ENCODE data around the gene SLK. TPM values are rescaled to one million over a fixed set of nuclear protein-coding genes. Genes with fewer than 3 reads are reported as not detected.

SLK gene
- total and polyA plus RNA-seq, 10 of the 15 experiments (the other 5 are each of a cell fraction or from before 2014, with no cell fraction given) = 2.5 to 24.2 (median 11.1) TPM

DNA sequence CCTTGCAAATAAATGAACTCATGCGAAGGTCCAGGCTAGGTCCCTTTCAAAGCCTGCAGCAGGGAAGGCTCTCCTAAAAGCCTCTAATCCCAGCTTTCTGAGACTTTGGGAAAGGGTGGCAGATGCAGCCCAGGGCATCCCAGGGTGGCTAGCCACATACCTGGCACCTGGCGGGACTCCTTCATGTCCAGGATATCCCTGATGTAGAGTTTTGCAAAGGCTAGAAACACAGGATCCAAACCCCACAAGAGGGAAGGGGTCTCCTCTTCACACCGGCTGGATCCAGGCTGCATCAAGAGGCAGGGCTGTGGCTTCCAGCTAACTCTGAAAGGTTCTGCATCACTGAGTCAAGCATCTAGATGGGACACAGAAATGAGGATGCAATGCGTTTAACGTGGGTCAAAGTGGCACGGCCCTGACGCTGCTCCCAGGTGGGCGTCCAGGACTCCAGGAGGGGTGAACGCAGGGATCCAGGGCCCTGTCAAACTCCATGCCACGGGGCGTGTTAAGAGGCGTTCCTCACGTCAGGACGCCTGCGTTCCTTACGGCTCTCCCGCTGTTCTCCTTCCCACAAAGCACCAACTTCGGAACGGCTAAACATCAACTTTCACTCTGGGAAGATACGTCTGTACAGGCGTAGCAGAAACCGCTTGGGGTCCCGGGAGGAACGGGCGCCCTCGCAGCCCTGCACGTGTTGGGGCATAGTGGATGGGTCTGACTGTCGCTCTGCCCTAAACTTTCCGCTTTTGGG, 49.5 kb upstream of the SLK start (continued):
- TF ChIP-seq SIX5 (IDR thresholded peaks at IDR 0.05; ENCODE audit: low read depth, low read length, severe bottlenecking) = no peak
- TF ChIP-seq, protein P1, sequence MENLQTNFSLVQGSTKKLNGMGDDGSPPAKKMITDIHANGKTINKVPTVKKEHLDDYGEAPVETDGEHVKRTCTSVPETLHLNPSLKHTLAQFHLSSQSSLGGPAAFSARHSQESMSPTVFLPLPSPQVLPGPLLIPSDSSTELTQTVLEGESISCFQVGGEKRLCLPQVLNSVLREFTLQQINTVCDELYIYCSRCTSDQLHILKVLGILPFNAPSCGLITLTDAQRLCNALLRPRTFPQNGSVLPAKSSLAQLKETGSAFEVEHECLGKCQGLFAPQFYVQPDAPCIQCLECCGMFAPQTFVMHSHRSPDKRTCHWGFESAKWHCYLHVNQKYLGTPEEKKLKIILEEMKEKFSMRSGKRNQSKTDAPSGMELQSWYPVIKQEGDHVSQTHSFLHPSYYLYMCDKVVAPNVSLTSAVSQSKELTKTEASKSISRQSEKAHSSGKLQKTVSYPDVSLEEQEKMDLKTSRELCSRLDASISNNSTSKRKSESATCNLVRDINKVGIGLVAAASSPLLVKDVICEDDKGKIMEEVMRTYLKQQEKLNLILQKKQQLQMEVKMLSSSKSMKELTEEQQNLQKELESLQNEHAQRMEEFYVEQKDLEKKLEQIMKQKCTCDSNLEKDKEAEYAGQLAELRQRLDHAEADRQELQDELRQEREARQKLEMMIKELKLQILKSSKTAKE (IDR thresholded peaks at IDR 0.05; ENCODE audit: low read depth, poor library complexity, severe bottlenecking) = no peak
- no peak for TF ChIP-seq RAD21 (IDR thresholded peaks at IDR 0.05; ENCODE audit: insufficient read depth, low read depth, low read length)
- no peak for TF ChIP-seq STAT1 (conservative IDR thresholded peaks at IDR 0.05)
- TF ChIP-seq TCF12 (IDR thresholded peaks at IDR 0.05; ENCODE audit: low read depth, low read length) = no peak
- no peak for TF ChIP-seq GABPA (IDR thresholded peaks at IDR 0.05; ENCODE audit: low read depth)
- TF ChIP-seq BRCA1 (IDR thresholded peaks at IDR 0.05; ENCODE audit: low read depth, low read length) = no peak
- TF ChIP-seq ZNF24 (IDR thresholded peaks at IDR 0.05) = 0 out of 2 replicates have a peak, but pooled peaks have one; percentile 38
- TF ChIP-seq, protein P2, sequence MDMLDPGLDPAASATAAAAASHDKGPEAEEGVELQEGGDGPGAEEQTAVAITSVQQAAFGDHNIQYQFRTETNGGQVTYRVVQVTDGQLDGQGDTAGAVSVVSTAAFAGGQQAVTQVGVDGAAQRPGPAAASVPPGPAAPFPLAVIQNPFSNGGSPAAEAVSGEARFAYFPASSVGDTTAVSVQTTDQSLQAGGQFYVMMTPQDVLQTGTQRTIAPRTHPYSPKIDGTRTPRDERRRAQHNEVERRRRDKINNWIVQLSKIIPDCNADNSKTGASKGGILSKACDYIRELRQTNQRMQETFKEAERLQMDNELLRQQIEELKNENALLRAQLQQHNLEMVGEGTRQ (IDR thresholded peaks at IDR 0.05; ENCODE audit: borderline replicate concordance, low read depth, low read length) = no peak
- TF ChIP-seq TCF3 (IDR thresholded peaks at IDR 0.05; ENCODE audit: borderline replicate concordance, insufficient read depth, low read depth, low read length) = no peak
- TF ChIP-seq, protein P3, sequence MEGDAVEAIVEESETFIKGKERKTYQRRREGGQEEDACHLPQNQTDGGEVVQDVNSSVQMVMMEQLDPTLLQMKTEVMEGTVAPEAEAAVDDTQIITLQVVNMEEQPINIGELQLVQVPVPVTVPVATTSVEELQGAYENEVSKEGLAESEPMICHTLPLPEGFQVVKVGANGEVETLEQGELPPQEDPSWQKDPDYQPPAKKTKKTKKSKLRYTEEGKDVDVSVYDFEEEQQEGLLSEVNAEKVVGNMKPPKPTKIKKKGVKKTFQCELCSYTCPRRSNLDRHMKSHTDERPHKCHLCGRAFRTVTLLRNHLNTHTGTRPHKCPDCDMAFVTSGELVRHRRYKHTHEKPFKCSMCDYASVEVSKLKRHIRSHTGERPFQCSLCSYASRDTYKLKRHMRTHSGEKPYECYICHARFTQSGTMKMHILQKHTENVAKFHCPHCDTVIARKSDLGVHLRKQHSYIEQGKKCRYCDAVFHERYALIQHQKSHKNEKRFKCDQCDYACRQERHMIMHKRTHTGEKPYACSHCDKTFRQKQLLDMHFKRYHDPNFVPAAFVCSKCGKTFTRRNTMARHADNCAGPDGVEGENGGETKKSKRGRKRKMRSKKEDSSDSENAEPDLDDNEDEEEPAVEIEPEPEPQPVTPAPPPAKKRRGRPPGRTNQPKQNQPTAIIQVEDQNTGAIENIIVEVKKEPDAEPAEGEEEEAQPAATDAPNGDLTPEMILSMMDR (IDR thresholded peaks at IDR 0.05 in 2 of 3, conservative IDR thresholded peaks at IDR 0.05 in 1 of 3; ENCODE audit: control insufficient read depth in 2 of 3, extremely low read depth in 1 of 3, insufficient read depth in 1 of 3, low read depth in 3 of 3, low read length in 3 of 3) = no peak
- no peak for TF ChIP-seq RAD51 (IDR thresholded peaks at IDR 0.05)
- TF ChIP-seq EZH2 (IDR thresholded peaks at IDR 0.05; ENCODE audit: borderline replicate concordance, control insufficient read depth, low read depth, low read length) = no peak
- peak; percentile 77; the same call in 1 of the 2 replicates for TF ChIP-seq ZNF207 (IDR thresholded peaks at IDR 0.05; ENCODE audit: borderline replicate concordance)
- TF ChIP-seq, protein P4, sequence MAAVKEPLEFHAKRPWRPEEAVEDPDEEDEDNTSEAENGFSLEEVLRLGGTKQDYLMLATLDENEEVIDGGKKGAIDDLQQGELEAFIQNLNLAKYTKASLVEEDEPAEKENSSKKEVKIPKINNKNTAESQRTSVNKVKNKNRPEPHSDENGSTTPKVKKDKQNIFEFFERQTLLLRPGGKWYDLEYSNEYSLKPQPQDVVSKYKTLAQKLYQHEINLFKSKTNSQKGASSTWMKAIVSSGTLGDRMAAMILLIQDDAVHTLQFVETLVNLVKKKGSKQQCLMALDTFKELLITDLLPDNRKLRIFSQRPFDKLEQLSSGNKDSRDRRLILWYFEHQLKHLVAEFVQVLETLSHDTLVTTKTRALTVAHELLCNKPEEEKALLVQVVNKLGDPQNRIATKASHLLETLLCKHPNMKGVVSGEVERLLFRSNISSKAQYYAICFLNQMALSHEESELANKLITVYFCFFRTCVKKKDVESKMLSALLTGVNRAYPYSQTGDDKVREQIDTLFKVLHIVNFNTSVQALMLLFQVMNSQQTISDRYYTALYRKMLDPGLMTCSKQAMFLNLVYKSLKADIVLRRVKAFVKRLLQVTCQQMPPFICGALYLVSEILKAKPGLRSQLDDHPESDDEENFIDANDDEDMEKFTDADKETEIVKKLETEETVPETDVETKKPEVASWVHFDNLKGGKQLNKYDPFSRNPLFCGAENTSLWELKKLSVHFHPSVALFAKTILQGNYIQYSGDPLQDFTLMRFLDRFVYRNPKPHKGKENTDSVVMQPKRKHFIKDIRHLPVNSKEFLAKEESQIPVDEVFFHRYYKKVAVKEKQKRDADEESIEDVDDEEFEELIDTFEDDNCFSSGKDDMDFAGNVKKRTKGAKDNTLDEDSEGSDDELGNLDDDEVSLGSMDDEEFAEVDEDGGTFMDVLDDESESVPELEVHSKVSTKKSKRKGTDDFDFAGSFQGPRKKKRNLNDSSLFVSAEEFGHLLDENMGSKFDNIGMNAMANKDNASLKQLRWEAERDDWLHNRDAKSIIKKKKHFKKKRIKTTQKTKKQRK (IDR thresholded peaks at IDR 0.05; ENCODE audit: low read depth, low read length) = no peak
- TF ChIP-seq FOXK2 (IDR thresholded peaks at IDR 0.05) = no peak
- no peak for TF ChIP-seq HDGF (IDR thresholded peaks at IDR 0.05)
- TF ChIP-seq GATAD2B (conservative IDR thresholded peaks at IDR 0.05; ENCODE audit: low read depth) = peak; percentile 21; the same call in 1 of the 2 replicates
- no peak for TF ChIP-seq NFYA (IDR thresholded peaks at IDR 0.05; ENCODE audit: borderline replicate concordance, low read depth, low read length)
- TF ChIP-seq SIN3A (IDR thresholded peaks at IDR 0.05; ENCODE audit: low read depth, low read length) = no peak
- TF ChIP-seq EED (IDR thresholded peaks at IDR 0.05; ENCODE audit: low read depth) = peak; percentile 33; the same call in 1 of the 2 replicates
- no peak for TF ChIP-seq HDAC6 (IDR thresholded peaks at IDR 0.05; ENCODE audit: unreplicated experiment)

Data from GM12878 (cell line).